HG03159 (cell line): Measurements from ENCODE around the gene MARCHF5.

Experiments
- ATAC-seq: cut with Tn5 transposase; IDR thresholded peaks from one replicate; pipeline ENCODE4 v1.9.1; 2021; ENCODE audit warnings: mild to moderate bottlenecking, moderate library complexity; ENCODE audit not compliant: unreplicated experiment

Gene MARCHF5, protein sequence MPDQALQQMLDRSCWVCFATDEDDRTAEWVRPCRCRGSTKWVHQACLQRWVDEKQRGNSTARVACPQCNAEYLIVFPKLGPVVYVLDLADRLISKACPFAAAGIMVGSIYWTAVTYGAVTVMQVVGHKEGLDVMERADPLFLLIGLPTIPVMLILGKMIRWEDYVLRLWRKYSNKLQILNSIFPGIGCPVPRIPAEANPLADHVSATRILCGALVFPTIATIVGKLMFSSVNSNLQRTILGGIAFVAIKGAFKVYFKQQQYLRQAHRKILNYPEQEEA

DNA sequence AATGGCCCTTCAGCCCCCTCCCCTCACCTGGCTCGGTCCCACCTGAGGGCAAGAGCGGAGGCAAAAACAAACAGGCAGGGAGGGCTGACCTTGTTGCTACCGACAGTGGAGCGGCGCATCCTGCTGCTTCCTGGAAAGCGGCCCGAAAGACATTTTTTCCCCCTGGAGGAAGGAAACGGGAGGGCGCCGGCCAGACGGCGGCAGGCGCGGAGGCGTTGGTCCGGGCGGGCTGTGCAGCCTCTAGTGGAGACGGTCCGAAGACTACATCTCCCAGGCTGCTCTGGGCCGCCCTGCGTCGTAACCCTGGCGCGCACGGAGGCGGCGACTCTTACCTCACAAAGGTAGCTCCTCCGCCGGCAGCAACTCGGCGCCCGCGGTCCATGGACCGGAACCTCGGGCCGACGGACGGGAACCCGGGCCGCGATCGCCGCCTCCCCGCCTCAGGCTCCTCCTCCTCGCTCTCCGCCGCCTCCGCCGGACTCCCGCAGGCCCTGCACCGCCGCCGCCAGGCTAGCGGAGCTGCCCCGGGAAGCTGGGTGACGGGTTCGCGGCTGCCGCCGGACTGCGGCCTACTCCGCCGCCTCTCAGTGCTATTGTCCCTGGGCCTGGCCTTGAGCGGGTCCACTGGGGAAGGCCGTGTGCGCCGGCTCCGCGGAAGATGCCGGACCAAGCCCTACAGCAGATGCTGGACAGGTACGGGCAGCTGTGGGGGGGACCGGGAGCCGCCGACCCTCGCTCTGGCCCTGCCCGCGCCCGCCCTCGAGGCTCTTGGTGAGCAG lies at the start of gene MARCHF5, which contains the start of gene CPEB3:
Gene MARCHF5 (plus strand): TSS at position 331 of the 779 bp plus-strand sequence. CDS start 328 bp downstream, at position 659.
Gene CPEB3 (minus strand): TSS at position 242 of the 779 bp plus-strand sequence. CDS start 50,728 bp downstream, outside the sequence.
- peak; percentile 99 for ATAC-seq

DNA sequence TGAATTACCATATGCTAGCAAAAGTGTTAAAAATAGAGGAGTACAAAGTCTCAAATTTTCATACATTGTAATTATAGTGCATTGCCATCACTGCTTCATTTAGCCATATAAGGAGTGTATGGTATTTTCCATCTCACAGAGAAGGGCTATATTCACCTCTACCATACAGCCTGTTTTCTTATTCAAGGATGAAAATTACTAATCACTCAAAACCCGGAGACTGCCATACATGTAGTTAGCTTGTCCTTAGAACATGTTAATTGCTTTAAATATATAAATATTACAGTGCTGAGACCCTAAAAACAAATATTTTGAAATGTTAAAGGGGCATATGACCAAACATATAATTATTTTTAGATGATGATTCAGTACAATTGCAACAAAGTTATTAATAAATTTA lies 49.5 kb upstream of the MARCHF5 start:
- no peak for ATAC-seq

DNA sequence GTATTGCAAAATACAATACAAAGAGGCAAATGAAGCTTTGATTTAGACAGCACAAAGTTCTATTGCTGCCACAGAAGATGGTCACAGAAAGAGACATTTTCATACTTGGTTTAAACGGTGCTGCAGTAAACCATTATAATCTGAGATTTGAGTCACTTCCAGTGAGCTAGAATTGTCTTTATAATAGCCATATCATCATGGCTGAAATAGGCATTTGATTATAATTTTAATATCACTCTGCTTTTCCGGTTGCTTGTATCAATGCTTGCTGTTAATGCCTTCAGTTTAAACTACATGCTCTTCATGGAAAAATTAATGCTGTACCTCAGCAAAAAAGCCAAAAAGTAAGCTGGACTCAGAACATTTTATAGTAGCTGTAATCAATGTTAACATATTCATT lies 48.6 kb upstream of the MARCHF5 start:
- ATAC-seq, result no peak

DNA sequence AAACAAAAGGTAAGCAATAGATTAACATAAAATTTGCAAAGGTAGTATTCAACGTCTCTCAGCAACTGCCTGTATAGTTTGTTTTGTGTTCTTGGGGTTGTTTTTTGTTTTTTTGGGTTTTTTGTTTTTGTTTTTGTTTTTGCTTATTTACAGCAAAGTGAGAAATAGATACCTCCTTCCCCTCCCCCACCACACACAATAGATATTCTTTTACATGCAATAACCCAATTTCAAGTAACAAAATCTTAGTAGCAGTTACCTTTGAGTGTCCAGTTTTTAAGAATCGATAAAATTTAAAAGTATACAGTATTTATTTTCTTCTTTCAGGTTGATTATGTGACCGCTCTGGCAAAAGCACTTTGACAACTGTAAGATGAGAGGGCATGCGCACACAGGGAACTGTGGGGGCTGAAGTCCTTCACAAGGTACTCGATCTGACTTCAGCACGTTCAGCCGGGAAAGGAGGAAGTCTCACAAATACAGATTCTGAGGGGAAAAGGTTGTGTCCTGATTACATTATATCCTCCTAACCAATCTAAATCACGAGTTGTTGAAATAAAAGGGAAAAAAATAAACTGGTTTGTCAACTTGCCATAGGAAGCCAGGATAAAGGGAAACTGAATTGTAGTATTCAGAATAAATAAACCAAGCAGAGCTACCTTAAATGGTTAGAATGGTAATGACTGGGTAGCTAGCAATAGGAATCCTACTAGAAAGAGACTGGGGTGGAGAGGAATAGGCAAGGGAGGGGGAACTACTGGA lies 47.9 kb upstream of the MARCHF5 start:
- ATAC-seq, result no peak

DNA sequence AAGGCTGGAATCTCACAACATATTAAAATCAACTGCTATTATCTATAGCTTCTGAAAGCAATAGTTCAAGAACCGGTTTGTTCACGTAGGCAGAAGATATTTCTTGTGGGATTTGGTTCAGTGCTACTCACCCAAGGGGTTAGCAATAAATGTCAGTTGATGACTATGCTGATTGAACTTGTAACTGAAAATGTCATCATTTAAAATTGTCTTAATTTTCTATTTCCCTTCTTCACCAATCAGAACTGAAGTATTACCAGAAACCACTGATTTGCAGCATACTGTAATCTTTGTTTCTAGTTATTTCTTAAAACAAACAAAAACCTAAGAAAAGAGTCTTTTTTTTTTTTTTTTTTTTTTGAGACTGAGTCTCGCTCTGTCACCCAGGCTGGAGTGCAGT lies 46.2 kb upstream of the MARCHF5 start:
- no peak for ATAC-seq

DNA sequence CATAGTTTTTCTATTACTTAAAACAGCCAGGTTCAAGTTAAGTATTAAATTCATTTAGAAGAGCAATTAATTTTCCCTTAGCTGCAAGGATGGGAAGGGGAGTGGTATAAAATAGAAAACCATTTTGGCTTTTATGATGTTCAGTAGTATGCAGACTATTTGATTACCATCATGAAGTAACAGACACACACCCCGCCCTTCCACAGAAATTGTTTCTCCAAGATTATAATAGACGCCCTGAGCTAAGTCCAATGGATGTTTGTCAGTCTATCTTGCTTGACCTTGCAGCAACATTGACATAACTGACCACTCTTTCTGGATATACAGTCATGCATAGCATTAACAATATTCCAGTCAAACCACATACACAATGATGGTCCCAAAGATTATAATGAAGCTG lies 42.4 kb upstream of the MARCHF5 start:
- no peak for ATAC-seq

DNA sequence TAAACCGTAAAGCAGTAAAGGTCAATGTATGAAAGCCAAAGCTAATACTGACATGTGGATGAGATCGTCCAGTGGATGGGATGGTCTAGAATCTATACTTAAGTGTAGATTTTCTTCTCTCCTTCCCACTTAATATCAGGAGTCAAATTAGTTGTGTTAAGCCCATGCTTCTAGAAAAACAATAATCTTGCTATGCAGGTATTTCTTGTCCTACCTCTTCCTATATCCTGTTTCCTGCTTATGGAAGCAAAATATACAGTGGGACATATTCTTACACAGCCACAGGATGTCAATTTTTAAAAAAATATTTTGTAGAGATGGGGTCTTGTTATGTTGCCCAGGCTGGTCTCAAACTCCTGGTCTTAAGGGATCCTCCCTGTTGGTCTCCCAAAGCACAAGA lies 27.6 kb upstream of the MARCHF5 start:
- ATAC-seq, result no peak

DNA sequence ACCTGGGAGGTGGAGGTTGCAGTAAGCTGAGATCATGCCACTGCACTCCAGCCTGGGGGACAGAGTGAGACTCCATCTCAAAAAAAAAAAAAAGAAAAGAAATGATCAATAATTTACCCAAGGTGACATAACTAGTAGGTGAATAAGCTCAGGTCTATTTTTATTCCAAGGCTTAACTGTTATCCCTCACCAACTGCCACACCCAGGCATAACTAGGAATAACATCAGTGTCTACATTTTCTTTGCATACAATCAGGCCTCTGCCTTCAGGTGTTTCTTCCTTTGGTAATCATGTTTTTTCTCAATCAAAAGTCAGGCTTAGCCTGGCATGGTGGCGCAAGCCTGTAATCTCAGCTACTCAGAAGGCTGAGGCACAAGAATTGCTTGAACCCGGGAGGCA lies 26.7 kb upstream of the MARCHF5 start:
- no peak for ATAC-seq

DNA sequence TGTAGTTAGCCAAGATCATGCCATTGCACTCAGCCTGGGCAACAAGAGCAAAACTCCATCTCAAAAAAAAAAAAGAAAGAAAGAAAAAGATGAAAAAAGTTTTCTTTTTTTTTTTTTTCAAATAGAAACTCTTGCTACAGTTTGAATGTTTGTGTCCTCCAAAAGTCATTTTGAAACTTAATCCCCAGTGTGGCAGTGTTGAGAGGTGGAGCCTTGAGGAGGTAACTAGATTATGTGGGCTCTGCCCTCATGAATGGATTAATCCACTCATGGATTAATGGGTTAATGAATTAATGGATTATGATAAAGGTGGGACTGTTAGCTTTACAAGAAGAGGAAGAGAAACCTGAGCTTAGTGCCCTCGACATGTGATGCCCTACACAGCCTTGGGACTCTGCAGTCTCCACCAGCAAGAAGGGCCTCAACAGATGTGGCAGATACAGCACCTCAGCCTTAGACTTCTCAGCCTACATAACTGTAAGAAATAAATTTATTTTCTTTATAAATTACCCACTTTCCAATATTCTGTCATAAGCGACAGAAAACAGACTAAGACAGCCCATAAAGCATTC lies 25.2 kb upstream of the MARCHF5 start:
- ATAC-seq, result peak; percentile 57

DNA sequence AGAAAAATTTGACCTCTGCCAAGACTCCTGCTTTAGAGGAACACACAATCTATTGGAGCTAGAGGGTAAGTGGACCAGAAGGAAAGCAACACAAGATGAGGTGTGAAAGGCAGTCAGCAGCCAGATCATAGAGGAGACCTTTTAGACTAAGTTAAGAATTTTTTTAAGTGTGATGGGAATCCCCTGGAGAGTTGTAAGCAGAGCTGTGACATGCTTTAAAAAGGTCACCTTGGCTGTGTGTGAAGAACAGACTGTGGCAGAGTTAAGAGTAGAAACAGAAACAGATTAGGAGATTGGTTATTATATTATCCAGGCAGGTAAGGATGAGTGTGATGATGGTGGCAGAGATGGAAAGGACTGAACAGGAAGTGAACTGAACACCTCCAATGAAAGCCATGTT lies 23.6 kb upstream of the MARCHF5 start:
- ATAC-seq, result no peak

DNA sequence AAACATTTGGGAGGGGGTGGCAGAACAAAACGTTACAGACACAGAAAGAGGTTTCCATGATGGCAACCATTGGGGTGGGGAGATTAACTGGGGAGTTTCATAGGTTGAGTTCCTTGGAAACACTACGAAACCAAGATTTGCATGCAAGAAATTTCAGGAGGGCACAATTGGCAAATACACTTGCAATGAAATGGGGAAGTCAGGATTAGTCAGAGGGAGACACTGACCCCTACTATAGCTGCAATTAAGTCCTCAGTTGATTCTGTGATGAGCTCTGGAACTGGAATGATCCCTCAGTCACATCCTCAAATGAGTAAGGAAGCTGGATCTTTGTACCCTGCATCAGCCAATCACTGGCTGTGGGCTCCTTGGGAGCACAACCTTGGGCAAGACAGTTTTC lies 22.2 kb upstream of the MARCHF5 start:
- no peak for ATAC-seq

DNA sequence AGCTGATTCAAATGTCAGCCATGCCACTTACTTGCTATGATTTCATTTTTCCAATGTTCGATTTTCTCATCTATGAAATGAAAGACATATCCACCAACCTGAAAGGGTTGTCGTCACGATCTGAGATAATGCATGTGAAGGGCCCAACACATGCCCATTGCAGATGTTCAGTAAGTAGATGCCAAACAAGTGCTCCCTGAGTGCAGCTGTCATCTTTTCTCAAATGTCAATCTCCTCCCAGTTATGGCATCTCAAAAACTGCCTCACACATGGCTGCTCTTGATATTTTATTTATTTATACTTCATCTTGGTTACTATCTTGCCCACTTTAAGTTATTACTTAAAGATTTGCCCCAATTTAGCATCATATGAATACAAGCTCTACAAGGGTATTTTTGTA lies 16.9 kb upstream of the MARCHF5 start:
- ATAC-seq, result no peak

DNA sequence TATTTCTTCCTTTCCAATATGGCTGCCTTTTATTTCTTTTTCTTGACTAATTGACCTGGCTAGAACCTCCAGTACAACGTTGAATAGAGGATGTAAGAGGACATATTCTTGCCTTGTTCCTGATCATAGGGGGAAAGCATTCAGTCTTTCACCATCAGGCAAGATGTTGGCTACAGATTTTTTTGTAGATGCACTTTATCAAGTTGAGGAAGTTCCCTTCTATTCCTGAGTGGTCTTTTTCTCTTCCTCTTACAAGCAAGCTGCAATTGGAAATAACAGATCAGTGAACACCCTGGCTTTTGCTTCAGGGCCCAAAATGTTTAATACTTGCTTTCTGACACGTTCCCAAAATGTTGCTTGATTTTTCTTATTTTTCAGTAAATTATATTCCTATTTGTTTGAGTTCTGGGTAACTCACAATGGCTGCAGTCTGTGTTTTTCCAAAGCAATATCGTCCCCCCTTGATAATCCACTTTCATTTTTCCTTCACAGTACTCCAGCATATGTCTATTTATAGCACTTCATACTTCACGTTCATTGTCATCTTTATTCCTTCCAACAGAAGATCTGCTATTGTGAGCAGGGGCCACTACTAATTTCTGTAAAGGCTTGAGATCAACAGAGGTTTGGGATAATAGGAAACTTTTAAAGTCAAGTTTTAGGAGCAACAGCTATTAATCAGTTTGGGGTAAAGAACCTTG lies 11.8 kb upstream of the MARCHF5 start:
- ATAC-seq, result no peak

DNA sequence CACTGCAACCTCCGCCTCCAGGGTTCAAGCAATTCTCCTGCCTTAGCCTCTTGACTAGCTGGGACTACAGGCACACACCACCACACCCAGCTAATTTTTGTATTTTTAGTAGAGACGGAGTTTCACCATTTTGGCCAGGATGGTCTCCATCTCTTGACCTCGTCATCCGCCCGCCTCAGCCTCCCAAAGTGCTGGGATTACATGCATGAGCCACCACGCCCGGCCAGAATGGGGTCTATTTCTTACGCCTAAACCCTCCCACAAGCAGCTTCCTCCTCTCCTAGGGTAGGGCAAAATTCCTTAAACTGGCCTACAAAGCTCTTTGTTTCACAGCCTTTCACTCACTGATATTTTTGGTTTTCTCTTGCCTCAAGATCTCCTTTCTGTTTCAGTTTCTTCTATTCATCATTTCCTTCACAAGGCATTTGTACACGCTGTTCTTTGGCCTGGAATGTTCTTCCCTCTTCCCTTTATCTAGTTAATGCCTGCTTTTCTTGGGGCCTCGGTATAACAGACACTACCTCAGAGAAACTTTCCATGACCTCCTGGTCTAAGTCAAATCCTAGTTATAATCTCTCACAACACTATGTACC lies 6.8 kb upstream of the MARCHF5 start:
- no peak for ATAC-seq

DNA sequence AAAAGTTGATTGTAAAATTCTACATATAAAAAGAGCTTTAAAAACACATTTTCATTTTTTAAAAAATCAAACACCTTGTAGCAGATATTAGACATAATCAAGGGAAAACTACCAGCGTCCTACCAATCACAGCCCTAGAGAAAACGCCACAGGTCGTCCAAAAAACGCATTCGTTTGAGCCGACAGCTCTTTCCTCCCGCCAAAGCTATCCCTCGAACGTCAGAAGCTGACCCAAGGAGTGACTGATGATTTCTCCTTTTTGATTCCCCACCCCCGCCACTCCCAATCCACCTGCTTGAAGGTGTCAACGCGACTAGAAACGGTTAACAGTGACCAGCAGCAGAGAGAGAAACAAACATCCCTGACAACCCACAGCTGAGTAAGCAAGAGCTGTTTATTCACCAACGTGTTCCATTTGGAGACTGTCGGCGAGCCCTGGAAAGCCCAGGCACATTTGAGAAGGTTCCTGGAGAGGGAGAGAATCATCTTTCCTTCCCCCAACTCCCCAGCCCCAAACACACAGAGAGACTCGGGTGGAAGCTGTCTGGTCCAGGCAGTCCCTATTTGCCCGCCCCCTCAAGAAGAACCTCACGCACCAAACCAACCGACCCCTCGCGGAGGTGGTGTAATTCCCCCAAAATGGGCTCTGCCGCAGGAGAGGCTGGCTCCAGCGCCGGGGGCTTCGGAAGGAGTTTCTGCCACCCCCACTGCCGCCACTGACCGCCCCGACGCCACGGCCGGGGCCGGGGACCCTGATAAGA lies 711 bp upstream of the MARCHF5 start:
- peak; percentile 20 for ATAC-seq

DNA sequence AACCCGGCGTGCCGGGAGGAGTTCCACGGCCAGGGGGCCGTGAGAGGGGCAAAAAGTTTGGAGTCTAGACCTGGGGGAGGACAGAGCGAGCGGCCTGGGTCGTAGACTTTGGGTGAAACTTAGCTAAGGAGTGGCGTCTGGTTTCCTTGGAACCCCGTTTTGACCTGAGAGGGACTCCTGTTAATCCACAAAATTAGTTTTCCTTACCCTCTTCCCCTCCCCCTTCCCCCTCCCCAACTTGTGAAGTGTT lies 574 bp downstream of the MARCHF5 start:
- ATAC-seq, result no peak

DNA sequence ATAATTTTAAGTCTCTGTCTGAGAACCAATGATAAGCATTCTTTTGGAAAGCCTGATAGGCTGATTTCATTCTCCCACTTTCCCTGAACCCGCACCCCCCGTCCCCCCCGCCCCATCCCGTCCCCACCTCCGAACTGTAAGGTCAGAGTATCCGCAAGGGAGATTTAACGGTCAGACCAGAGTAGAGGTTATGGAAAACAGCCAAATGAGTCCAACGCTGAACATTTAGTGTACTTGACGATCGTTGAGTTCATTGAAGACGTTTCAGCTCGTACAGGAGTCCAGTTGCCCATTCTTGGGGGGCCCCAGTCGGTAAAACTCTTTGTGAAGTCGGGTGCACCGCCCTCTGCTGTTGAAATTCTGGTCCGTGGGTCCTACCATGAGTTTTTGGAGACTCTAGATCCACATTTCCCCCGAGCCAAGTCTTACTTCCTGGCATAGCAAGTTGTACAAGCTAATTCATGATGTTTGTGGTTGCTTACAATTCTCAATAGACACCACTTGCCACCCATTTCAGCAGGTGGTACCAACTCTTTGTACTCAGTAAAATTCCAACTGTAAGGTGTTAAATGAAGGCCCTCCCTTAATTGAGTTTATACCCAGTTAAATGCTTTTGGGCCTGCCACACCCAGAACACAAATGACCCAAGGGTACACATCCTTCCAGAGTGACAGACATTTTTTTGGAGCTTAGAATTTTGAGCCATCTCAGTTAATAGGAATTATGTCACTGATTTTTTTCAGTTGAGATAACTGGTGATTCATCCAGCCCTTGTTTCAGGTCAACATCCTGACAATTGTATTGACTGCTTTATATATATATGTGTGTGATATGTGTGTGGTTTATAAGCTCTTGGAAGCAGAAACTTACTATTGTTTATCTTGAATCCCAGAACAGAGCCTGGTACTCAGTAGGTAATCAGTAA lies 1.2 kb downstream of the MARCHF5 start:
- no peak for ATAC-seq

DNA sequence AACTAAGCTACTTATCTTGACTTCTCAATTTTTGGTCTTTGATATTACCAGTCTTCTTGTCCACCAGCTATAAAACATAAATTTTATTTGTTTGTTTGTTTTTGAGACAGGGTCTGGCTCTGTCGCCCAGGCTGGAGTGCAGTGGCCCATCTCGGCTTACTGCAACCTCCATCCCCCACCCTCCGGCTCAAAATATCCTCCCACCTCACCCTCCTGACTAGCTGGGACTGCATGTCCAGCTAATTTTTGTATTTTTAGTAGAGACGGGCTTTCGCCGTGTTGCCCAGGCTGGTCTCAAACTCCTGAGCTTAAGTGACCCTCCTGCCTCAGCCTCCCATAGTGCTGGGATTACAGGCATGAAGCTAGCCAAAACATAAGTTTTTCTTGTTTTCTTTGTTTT lies 7.5 kb downstream of the MARCHF5 start:
- no peak for ATAC-seq

DNA sequence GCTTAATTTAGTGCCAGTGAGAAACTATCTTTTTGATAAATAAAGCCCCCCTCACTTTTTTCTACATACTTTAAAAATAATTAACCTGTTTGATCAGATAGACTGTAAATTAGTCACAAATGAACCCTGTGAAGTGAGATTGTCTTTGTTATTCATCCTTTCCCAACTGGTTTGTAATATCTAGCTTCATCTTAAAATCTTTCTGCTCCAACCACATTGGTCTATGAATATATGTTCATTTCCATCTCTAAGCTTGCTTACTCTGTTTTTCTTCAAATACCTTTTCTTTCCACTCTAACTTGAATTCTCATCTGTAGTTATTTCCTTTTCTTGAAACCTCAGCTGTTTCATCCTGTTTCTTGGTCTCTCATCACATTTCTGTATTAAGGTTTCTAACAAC lies 12.1 kb downstream of the MARCHF5 start:
- ATAC-seq, result no peak
